Measurements from ENCODE around the gene DUSP22. TPM values are rescaled to one million over a fixed set of nuclear protein-coding genes. Genes with fewer than 3 reads are reported as not detected.

Gene DUSP22
- total and polyA plus RNA-seq, 4 donors, result 9.5 to 31.0 (median 20.1) TPM

DNA sequence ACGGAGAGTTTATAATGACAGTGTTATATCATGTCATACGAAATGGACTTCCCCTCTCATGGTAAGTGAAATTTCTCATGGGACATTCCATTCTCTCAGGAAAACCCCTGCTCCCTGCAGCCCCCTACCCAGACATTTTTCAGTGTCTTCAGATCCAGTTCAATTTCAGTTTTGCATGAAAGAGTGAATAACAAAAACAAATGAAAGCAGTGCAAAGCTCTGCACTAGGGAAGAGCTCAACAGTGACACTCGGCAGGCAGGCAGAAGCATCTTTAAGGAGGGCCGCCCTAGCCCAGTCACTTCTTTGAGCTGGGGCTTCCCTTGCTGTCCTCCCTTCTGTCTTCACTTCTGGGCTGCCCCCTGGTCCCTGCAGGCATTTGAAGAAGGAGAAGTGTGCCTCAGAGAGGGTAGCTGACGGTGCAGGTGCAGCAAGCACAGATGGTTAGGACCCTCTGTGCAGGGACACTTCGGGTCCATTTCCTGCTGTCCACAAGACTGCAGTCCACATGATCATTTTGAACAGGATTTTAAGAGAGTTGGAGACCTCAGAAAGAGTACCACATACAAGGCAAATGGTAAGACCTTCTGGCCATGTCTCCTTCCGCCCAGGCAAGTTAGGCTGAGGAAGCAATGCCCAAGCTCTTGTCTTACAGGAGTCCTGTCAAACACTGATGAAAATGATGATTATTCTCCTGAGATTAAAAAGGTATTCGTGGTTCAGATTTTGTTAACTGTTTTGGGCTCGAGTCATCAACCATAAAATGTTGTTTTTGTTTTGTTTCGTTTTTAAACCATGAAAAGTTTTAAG lies 5.4 kb upstream of the DUSP22 start (continued):
- TF ChIP-seq, protein P1, sequence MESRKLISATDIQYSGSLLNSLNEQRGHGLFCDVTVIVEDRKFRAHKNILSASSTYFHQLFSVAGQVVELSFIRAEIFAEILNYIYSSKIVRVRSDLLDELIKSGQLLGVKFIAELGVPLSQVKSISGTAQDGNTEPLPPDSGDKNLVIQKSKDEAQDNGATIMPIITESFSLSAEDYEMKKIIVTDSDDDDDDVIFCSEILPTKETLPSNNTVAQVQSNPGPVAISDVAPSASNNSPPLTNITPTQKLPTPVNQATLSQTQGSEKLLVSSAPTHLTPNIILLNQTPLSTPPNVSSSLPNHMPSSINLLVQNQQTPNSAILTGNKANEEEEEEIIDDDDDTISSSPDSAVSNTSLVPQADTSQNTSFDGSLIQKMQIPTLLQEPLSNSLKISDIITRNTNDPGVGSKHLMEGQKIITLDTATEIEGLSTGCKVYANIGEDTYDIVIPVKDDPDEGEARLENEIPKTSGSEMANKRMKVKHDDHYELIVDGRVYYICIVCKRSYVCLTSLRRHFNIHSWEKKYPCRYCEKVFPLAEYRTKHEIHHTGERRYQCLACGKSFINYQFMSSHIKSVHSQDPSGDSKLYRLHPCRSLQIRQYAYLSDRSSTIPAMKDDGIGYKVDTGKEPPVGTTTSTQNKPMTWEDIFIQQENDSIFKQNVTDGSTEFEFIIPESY (IDR thresholded peaks at IDR 0.05), result no peak
- TF ChIP-seq, protein P2, sequence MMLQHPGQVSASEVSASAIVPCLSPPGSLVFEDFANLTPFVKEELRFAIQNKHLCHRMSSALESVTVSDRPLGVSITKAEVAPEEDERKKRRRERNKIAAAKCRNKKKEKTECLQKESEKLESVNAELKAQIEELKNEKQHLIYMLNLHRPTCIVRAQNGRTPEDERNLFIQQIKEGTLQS (IDR thresholded peaks at IDR 0.05), result no peak
- TF ChIP-seq HNF4G (IDR thresholded peaks at IDR 0.05) (no peak), TAF1 (conservative IDR thresholded peaks at IDR 0.05) (no peak), FOXA2 (IDR thresholded peaks at IDR 0.05) (no peak), JUND (IDR thresholded peaks at IDR 0.05) (no peak)

DNA sequence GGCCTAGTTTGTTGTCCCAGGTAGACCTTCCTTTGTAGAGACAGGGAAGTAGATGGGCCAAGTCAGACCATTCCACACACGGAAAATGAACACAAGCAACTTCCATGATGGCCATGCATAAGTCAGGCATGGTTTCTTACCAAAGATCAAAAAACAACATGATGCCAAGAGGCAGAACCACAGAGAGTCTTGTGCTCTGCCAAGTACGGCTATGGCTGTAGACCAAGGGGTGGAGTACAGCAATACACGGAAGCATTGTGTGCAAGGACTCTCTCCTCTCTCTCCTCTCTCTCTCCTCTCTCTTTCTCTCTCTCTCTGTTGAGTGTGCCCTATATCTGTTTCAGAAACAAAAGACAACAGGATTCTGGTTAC lies 4.8 kb upstream of the DUSP22 start:
- H3K27me3 ChIP-seq (ENCODE audit: control insufficient read depth in 4 of 4, insufficient read depth in 4 of 4, low read length in 3 of 4), result no peaks in the 10 kb centered on the region
- no peak for TF ChIP-seq RXRA (IDR thresholded peaks at IDR 0.05)
- TF ChIP-seq, protein P1 (IDR thresholded peaks at IDR 0.05), result no peak
- TF ChIP-seq, protein P2 (IDR thresholded peaks at IDR 0.05), result no peak
- no peak for TF ChIP-seq SP1 (IDR thresholded peaks at IDR 0.05)
- TF ChIP-seq NR2F2 (IDR thresholded peaks at IDR 0.05), result no peak
- peaks cover 2 to 5% (median 5%) of the 10 kb centered on the region in 4 donors for H3K4me1 ChIP-seq (ENCODE audit: control insufficient read depth in 4 of 4, insufficient read depth in 4 of 4, low read length in 3 of 4)
- H3K9me3 ChIP-seq (ENCODE audit: control insufficient read depth in 4 of 4, low read length in 3 of 4), result no peaks in the 10 kb centered on the region
- no peak for DNase-seq (ENCODE audit: low spot score)
- no peak overlapping the region for H3K4me3 ChIP-seq (ENCODE audit: low read depth in 1 of 3, low read length in 3 of 3)
- H3K27ac ChIP-seq (ENCODE audit: low read depth in 1 of 2, low read length in 2 of 2), result no peak overlapping the region
- WGBS, result 81% methylated on average over 3 of the region's 3 CpGs
- no peaks in the 10 kb centered on the region for H3K36me3 ChIP-seq (ENCODE audit: control insufficient read depth in 4 of 4, insufficient read depth in 3 of 4, low read depth in 1 of 4, low read length in 3 of 4)
- H3K9ac ChIP-seq (ENCODE audit: low read depth in 1 of 2, low read length in 2 of 2), result no peak overlapping the region

DNA sequence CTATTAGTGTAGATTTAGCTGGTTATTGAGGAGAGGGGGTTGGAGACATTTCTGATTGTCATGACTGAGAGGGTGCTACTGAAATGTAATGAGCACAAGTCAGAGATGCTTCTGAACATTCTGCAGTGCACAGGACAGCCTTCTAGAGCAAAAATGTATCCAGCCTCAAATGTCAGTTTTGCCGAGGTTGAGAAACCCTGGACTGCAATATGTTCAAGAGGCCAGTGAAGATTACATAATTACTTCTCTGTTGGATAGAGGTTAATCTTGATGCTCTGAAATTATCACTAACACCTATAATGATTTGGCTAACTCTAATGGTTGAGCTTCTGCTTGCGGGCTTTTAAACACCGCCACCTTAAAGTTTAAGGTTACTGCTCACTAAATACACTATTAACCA lies 3.4 kb upstream of the DUSP22 start:
- Histone ChIP-seq H3K27ac (ENCODE audit: low read depth in 1 of 2, low read length in 2 of 2) (no peak overlapping the region), H3K4me3 (ENCODE audit: low read depth in 1 of 3, low read length in 3 of 3) (no peak overlapping the region), H3K9me3 (ENCODE audit: control insufficient read depth in 4 of 4, low read length in 3 of 4) (no peaks in the 10 kb centered on the region), H3K27me3 (ENCODE audit: control insufficient read depth in 4 of 4, insufficient read depth in 4 of 4, low read length in 3 of 4) (no peaks in the 10 kb centered on the region), H3K9ac (ENCODE audit: low read depth in 1 of 2, low read length in 2 of 2) (no peak overlapping the region), H3K36me3 (ENCODE audit: control insufficient read depth in 4 of 4, insufficient read depth in 3 of 4, low read depth in 1 of 4, low read length in 3 of 4) (no peaks in the 10 kb centered on the region), H3K4me1 (ENCODE audit: control insufficient read depth in 4 of 4, insufficient read depth in 4 of 4, low read length in 3 of 4) (peaks cover 2 to 12% (median 8%) of the 10 kb centered on the region in 4 donors)
- WGBS, result 76% methylated on average over 3 of the region's 3 CpGs
- TF ChIP-seq, protein P3, sequence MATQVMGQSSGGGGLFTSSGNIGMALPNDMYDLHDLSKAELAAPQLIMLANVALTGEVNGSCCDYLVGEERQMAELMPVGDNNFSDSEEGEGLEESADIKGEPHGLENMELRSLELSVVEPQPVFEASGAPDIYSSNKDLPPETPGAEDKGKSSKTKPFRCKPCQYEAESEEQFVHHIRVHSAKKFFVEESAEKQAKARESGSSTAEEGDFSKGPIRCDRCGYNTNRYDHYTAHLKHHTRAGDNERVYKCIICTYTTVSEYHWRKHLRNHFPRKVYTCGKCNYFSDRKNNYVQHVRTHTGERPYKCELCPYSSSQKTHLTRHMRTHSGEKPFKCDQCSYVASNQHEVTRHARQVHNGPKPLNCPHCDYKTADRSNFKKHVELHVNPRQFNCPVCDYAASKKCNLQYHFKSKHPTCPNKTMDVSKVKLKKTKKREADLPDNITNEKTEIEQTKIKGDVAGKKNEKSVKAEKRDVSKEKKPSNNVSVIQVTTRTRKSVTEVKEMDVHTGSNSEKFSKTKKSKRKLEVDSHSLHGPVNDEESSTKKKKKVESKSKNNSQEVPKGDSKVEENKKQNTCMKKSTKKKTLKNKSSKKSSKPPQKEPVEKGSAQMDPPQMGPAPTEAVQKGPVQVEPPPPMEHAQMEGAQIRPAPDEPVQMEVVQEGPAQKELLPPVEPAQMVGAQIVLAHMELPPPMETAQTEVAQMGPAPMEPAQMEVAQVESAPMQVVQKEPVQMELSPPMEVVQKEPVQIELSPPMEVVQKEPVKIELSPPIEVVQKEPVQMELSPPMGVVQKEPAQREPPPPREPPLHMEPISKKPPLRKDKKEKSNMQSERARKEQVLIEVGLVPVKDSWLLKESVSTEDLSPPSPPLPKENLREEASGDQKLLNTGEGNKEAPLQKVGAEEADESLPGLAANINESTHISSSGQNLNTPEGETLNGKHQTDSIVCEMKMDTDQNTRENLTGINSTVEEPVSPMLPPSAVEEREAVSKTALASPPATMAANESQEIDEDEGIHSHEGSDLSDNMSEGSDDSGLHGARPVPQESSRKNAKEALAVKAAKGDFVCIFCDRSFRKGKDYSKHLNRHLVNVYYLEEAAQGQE (IDR thresholded peaks at IDR 0.05), result no peak
- TF ChIP-seq FOXA1 (IDR thresholded peaks at IDR 0.05), result no peak
- no peak for TF ChIP-seq GABPA (IDR thresholded peaks at IDR 0.05 in 1 of 2, conservative IDR thresholded peaks at IDR 0.05 in 1 of 2)
- TF ChIP-seq, protein P2 (IDR thresholded peaks at IDR 0.05), result no peak
- TF ChIP-seq RXRA (IDR thresholded peaks at IDR 0.05), result no peak
- no peak for TF ChIP-seq SP1 (IDR thresholded peaks at IDR 0.05)
- TF ChIP-seq HNF4A (conservative IDR thresholded peaks at IDR 0.05), result no peak
- no peak for TF ChIP-seq YY1 (IDR thresholded peaks at IDR 0.05)
- no peak for TF ChIP-seq TAF1 (conservative IDR thresholded peaks at IDR 0.05)
- no peak for TF ChIP-seq NR2F2 (IDR thresholded peaks at IDR 0.05)
- TF ChIP-seq EGR1 (IDR thresholded peaks at IDR 0.05; ENCODE audit: low read depth in 2 of 2), result no peak
- no peak for TF ChIP-seq HNF4G (IDR thresholded peaks at IDR 0.05)
- TF ChIP-seq JUND (IDR thresholded peaks at IDR 0.05), result no peak
- TF ChIP-seq, protein P1 (IDR thresholded peaks at IDR 0.05), result no peak
- DNase-seq (ENCODE audit: low spot score), result no peak
